GM12801 (cell line): ENCODE data around the gene TLE1.

Source experiments
- CTCF ChIP-seq: IDR thresholded peaks from one replicate; pipeline ENCODE4 v1.5.1; 2011; ENCODE audit warnings: control low read depth; ENCODE audit not compliant: insufficient read length; ENCODE audit errors: extremely low read depth

Gene TLE1

GRCh38 chr9:81690251-81690851 lies 1.0 kb upstream of the TLE1 start:
- TF ChIP-seq CTCF: no peak

- no peak for TF ChIP-seq CTCF
Observed at GRCh38 chr9:81687521-81688261, 1.7 kb downstream of the TLE1 start.

GRCh38 chr9:81686614-81687520 lies 2.5 kb downstream of the TLE1 start:
- TF ChIP-seq CTCF: no peak

- TF ChIP-seq CTCF: no peak
Observed at GRCh38 chr9:81685763-81686613, 3.4 kb downstream of the TLE1 start.

GRCh38 chr9:81684635-81685034 lies 4.7 kb downstream of the TLE1 start:
- TF ChIP-seq CTCF: no peak

- TF ChIP-seq CTCF: no peak
Observed at GRCh38 chr9:81683704-81684103, 5.6 kb downstream of the TLE1 start.
